ENCODE results near the gene IGSF21.

The IGSF21 gene

DNA sequence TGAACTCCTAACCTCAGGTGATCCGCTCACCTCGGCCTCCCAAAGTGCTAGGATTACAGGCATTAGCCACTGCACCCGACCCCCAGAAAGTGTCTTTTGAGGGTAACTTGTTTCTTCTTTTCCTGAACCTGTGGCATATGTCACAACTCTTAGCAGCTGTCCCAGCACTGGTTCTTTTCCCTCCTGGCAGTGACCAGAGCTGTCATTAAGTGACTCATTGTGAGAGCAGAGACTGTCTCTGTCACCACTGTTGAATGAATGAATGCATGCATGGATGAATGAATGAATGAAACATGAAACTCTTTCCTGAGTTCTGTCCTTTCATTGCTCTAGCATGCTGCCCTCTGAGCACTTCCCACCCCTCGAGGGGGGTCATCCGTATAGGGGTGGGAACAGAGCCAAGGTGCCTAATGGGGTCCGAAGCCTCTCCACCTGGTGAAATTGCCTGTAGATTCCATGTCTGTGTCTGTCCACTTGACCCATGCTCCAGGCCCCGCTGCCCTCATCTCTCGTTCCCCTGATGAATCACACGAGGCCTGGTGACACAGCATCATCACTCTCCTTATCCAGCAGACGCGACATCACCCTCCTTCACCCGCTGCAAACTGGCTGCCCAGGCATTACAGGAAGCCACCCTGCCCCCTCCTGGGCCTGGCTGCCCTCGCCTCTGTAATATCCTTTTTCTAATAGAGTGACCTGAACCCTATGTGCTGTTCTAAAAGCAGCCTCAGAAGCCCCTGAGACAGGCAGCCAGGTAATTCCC is 75.0 kb downstream of the IGSF21 start:
- no peak for TF ChIP-seq TEAD4 (IDR thresholded peaks at IDR 0.05)
- TF ChIP-seq ZBTB7A (IDR thresholded peaks at IDR 0.05; ENCODE audit: low read depth): no peak
- no peak for TF ChIP-seq TAF1 (IDR thresholded peaks at IDR 0.05; ENCODE audit: low read depth)
- TF ChIP-seq CEBPB (IDR thresholded peaks at IDR 0.05): no peak
- no peak for TF ChIP-seq TCF12 (IDR thresholded peaks at IDR 0.05; ENCODE audit: low read depth)
- no peak for TF ChIP-seq NFIC (IDR thresholded peaks at IDR 0.05)

DNA sequence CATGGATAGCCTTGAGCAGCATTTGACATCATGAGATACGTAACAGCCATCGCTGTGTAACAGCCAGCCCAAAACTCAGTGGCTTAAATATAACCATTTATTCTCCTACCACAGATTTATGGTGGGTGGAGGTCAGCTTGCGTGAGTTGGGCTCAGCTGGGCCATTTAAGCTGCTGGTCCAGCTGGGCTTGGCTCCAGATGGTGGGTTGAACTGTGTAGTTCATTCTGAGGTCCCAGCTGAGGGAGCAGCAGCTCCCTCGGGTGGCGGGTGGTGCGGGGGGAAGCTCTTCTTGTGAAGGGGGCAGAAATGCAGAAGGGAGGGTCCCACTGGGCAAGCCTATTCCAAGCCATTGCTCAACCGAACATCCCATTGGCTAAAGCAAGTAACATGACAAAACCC is 75.9 kb downstream of the IGSF21 start:
- TF ChIP-seq YY1 (IDR thresholded peaks at IDR 0.05; ENCODE audit: low read depth) (no peak), CEBPB (IDR thresholded peaks at IDR 0.05) (no peak), NFIC (IDR thresholded peaks at IDR 0.05) (no peak), RAD21 (IDR thresholded peaks at IDR 0.05; ENCODE audit: low read depth) (no peak), TCF12 (IDR thresholded peaks at IDR 0.05; ENCODE audit: low read depth) (no peak), FOXM1 (IDR thresholded peaks at IDR 0.05; ENCODE audit: borderline replicate concordance, low read depth) (no peak), ZBTB7A (IDR thresholded peaks at IDR 0.05; ENCODE audit: low read depth) (no peak)

DNA sequence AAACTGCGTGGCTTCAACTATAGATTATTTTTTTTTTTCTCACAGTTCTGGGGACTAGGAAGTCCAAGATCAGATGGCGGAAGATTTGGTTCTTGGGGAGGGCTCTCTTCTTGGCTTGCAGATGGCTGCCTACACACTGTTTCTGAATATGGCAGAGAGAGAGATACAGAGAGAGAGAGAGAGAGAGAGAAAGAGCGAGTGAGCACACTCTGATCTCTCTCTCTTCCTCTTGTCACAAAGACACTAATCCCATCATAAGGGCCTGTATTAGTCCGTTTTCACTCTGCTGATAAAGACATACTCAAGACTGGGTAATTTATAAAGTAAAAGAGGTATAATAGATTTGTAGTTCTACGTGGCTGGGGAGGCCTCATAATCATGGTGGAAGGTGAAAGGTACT is 79.5 kb downstream of the IGSF21 start:
- TF ChIP-seq TCF12 (IDR thresholded peaks at IDR 0.05; ENCODE audit: low read depth): no peak
- TF ChIP-seq NFIC (IDR thresholded peaks at IDR 0.05): no peak
- no peak for TF ChIP-seq RAD21 (IDR thresholded peaks at IDR 0.05; ENCODE audit: low read depth)
- no peak for TF ChIP-seq FOXM1 (IDR thresholded peaks at IDR 0.05; ENCODE audit: borderline replicate concordance, low read depth)
- TF ChIP-seq EP300 (IDR thresholded peaks at IDR 0.05; ENCODE audit: borderline replicate concordance): no peak

DNA sequence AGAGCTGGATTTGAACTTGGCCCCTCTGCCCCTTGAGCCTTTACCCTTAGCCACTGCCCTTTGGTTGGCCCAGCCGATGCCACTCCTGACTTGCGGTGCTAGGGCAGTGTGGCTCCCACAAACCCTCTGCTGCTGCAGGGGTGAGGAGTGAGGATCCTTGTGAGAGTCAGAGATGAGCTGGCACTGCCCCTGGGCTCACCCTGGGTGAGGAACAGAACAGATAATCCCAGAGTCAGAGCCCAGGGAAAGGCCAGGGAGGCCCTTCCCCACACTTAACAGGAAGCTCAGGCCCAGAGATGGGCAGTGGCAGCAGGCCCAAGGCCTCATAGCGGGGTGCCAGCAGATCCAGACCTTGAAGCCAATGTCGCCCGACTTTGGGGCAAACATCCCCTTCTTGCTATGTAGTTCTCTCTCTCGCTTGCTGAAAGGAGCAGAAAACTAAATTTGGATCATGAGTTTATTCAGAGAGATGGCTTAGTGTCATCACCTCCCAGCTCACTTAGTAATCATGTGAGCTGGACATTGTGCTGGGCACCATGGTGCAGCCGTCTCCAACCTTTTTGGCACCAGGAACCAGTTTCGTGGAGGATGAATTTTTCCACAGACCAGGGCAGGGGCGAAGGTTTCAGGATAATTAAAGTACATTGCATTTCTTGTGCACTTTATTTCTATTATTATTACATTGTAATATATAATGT is 81.4 kb downstream of the IGSF21 start:
- TF ChIP-seq RAD21 (IDR thresholded peaks at IDR 0.05; ENCODE audit: low read depth) (no peak), NFIC (IDR thresholded peaks at IDR 0.05) (no peak)

DNA sequence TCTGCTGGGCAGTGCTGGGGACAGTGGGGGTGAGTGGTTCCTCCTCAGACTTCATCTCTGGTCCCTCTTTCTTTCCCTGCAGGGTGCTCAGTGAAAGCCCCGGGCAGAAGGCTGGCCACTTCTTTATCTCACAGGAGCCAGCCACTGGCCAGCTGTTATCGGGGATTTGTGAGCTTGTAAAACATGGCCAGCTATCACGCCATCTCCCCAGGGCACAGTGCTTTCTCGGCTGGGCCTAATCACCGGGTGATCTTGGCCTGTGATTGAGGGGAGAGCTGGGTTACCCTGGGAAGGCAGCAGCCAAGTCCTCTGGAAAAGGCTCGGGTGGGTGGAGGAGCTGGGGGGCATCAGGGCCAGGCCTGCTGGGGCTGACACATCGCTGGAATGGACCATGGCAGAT is 83.0 kb downstream of the IGSF21 start:
- TF ChIP-seq, protein P1, sequence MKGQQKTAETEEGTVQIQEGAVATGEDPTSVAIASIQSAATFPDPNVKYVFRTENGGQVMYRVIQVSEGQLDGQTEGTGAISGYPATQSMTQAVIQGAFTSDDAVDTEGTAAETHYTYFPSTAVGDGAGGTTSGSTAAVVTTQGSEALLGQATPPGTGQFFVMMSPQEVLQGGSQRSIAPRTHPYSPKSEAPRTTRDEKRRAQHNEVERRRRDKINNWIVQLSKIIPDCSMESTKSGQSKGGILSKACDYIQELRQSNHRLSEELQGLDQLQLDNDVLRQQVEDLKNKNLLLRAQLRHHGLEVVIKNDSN (IDR thresholded peaks at IDR 0.05): no peak
- TF ChIP-seq EGR1 (IDR thresholded peaks at IDR 0.05) (no peak), RAD21 (IDR thresholded peaks at IDR 0.05; ENCODE audit: low read depth) (no peak), NFIC (IDR thresholded peaks at IDR 0.05) (no peak), ZBTB7A (IDR thresholded peaks at IDR 0.05; ENCODE audit: low read depth) (no peak), TCF12 (IDR thresholded peaks at IDR 0.05; ENCODE audit: low read depth) (no peak), YY1 (IDR thresholded peaks at IDR 0.05; ENCODE audit: low read depth) (no peak), EP300 (IDR thresholded peaks at IDR 0.05; ENCODE audit: borderline replicate concordance) (no peak), CEBPB (IDR thresholded peaks at IDR 0.05) (no peak)
- TF ChIP-seq, protein P2, sequence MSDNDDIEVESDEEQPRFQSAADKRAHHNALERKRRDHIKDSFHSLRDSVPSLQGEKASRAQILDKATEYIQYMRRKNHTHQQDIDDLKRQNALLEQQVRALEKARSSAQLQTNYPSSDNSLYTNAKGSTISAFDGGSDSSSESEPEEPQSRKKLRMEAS (IDR thresholded peaks at IDR 0.05): no peak

DNA sequence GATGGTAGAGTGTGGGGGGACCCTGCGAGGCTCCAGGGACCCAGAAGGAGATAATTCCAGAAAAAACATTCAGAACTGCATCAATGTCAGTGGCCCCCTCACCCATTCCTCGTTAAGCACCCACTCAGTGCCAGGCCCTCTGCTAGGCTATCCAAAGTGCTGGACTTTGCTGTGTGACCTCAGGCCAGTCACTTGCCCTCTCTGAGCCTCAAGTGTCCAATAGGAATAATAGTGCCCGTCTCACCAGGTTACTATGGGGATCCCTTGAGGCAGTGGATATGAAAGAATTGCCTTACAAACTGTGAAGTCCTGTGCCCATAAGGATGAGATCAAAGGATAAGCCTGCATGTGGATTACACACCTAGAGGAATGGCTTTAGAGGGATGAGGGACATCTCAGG is 83.4 kb downstream of the IGSF21 start:
- no peak for TF ChIP-seq EGR1 (IDR thresholded peaks at IDR 0.05)
- TF ChIP-seq FOXM1 (IDR thresholded peaks at IDR 0.05; ENCODE audit: borderline replicate concordance, low read depth): no peak
- TF ChIP-seq, protein P1 (IDR thresholded peaks at IDR 0.05): no peak
- TF ChIP-seq CEBPB (IDR thresholded peaks at IDR 0.05): no peak
- no peak for TF ChIP-seq TEAD4 (IDR thresholded peaks at IDR 0.05)
- no peak for TF ChIP-seq RAD21 (IDR thresholded peaks at IDR 0.05; ENCODE audit: low read depth)
- no peak for TF ChIP-seq ZBTB7A (IDR thresholded peaks at IDR 0.05; ENCODE audit: low read depth)
- TF ChIP-seq, protein P2 (IDR thresholded peaks at IDR 0.05): no peak
- TF ChIP-seq YY1 (IDR thresholded peaks at IDR 0.05; ENCODE audit: low read depth): no peak

DNA sequence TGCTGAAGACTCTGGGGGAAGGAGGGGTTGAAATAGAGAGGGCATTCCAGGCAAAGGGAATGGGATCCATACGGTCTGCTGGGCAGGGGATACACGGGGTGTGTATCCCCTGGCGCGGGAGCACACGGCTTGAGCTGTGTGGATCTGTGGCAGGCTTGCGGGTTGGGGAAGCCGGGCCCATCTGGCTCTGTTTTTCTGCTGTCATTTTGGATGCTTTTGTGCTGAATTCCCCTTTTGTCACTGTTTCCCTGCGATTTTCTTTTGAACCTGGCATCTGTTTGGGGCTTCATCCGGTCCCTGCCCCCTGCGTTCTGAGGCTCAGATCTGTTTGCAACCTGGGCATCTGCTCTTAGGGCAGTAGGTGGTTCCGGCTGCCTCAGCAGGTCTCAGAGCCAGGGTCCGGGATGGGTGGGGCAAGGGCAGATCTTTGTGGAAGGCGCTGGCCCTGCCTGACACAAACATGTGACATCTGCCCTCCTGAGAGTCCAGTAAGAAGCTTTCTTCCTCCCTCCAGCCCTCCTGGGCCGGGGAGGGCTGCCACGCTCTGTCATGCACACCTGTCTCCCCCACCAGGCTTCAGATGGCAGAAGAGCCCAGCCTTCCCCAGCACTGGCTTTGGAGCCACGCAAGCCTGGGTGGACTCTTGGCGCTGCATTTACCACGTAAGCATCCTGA is 84.0 kb downstream of the IGSF21 start:
- TF ChIP-seq TEAD4 (IDR thresholded peaks at IDR 0.05): no peak
- no peak for TF ChIP-seq ZBTB7A (IDR thresholded peaks at IDR 0.05; ENCODE audit: low read depth)
- no peak for TF ChIP-seq EGR1 (IDR thresholded peaks at IDR 0.05)
- TF ChIP-seq TCF12 (IDR thresholded peaks at IDR 0.05; ENCODE audit: low read depth): no peak
- no peak for TF ChIP-seq CREB1 (IDR thresholded peaks at IDR 0.05; ENCODE audit: low read depth)

DNA sequence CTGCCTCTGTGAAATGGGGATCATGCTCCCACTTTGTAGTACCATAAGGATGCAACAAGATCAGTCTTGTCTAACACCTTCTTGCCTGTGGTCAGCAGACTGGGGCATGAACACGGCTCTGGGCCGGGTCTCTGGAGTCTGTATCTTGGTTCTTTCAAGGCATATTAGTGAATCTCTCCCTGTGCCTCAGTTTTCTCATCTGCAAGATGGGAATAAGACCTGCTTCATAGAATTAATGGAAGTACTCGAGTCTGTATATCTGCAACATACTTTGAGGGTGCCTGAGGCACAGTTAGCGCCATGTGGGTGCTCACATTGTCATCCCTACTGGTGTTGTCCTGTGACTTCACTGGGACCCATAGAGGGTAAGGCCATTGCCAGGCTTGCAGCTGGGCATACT is 84.6 kb downstream of the IGSF21 start:
- TF ChIP-seq EP300 (IDR thresholded peaks at IDR 0.05; ENCODE audit: borderline replicate concordance): no peak
- TF ChIP-seq, protein P3, sequence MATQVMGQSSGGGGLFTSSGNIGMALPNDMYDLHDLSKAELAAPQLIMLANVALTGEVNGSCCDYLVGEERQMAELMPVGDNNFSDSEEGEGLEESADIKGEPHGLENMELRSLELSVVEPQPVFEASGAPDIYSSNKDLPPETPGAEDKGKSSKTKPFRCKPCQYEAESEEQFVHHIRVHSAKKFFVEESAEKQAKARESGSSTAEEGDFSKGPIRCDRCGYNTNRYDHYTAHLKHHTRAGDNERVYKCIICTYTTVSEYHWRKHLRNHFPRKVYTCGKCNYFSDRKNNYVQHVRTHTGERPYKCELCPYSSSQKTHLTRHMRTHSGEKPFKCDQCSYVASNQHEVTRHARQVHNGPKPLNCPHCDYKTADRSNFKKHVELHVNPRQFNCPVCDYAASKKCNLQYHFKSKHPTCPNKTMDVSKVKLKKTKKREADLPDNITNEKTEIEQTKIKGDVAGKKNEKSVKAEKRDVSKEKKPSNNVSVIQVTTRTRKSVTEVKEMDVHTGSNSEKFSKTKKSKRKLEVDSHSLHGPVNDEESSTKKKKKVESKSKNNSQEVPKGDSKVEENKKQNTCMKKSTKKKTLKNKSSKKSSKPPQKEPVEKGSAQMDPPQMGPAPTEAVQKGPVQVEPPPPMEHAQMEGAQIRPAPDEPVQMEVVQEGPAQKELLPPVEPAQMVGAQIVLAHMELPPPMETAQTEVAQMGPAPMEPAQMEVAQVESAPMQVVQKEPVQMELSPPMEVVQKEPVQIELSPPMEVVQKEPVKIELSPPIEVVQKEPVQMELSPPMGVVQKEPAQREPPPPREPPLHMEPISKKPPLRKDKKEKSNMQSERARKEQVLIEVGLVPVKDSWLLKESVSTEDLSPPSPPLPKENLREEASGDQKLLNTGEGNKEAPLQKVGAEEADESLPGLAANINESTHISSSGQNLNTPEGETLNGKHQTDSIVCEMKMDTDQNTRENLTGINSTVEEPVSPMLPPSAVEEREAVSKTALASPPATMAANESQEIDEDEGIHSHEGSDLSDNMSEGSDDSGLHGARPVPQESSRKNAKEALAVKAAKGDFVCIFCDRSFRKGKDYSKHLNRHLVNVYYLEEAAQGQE (IDR thresholded peaks at IDR 0.05; ENCODE audit: low read depth): no peak
- no peak for TF ChIP-seq EGR1 (IDR thresholded peaks at IDR 0.05)
- no peak for TF ChIP-seq ZBTB7A (IDR thresholded peaks at IDR 0.05; ENCODE audit: low read depth)
- no peak for TF ChIP-seq CREB1 (IDR thresholded peaks at IDR 0.05; ENCODE audit: low read depth)
- no peak for TF ChIP-seq TEAD4 (IDR thresholded peaks at IDR 0.05)
- no peak for TF ChIP-seq CEBPB (IDR thresholded peaks at IDR 0.05)

Data from Ishikawa (cell line).